Breast epithelium (tissue), 3 donors: Measurements from ENCODE around the gene FKBP2.

Source experiments
- POLR2A ChIP-seq: fragments of 450-650 bp; IDR thresholded peaks from one replicate; pipeline ENCODE4 v1.6.1; 2016; ENCODE audit warnings: antibody characterized with exemption, mild to moderate bottlenecking, moderate library complexity
- TF ChIP-seq, protein P1 (sequence below), 3 donors: fragments of 450-650 bp; IDR thresholded peaks; one replicate each; pipeline ENCODE4 v1.5.1; 2016 to 2017; ENCODE audit warnings: antibody characterized with exemption in 3 of 3, mild to moderate bottlenecking in 3 of 3, moderate library complexity in 3 of 3

DNA sequence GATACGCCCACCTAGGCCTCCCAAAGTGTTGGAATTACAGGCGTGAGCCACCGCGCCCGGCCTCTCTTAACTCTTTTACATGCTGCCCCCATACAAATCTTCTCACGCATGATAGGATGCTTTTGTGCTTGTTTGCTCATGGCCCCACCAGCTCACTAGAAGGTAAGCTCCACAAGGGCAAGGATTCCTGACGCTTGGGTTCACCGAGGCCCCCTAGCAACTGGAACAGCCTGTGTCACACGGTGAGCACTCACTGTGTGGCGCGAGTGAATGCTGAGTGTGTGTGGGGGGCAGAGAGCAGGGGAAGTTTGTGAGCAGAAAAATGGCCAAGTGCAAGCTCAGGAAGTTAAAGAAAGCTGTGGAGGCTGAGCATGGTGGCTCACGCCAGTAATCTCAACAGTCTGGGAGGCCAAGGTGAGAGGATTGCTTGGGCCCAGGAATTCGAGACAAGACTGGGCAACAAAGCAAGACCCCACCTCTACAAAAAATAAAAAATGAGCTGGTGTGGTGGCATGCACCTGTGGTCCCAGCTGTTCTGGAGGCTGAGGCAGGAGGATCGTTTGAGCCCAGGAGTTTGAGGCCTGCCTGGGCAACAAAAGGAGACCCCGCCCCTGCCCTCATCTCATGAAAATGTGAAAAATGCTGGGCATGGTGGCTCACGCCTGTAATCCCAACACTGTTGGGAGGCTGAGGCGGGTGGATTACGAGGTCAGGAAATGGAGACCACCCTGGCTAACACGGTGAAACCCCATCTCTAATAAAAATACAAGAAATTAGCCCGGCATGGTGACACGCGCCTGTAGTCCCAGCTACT, 41.3 kb downstream of the FKBP2 start:
- TF ChIP-seq, protein P1, sequence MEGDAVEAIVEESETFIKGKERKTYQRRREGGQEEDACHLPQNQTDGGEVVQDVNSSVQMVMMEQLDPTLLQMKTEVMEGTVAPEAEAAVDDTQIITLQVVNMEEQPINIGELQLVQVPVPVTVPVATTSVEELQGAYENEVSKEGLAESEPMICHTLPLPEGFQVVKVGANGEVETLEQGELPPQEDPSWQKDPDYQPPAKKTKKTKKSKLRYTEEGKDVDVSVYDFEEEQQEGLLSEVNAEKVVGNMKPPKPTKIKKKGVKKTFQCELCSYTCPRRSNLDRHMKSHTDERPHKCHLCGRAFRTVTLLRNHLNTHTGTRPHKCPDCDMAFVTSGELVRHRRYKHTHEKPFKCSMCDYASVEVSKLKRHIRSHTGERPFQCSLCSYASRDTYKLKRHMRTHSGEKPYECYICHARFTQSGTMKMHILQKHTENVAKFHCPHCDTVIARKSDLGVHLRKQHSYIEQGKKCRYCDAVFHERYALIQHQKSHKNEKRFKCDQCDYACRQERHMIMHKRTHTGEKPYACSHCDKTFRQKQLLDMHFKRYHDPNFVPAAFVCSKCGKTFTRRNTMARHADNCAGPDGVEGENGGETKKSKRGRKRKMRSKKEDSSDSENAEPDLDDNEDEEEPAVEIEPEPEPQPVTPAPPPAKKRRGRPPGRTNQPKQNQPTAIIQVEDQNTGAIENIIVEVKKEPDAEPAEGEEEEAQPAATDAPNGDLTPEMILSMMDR (IDR thresholded peaks at IDR 0.05) = no peak
- no peak for TF ChIP-seq POLR2A
